Calu3 (cell line): Measurements from ENCODE around the gene TSHZ1. TPM values are rescaled to one million over a fixed set of nuclear protein-coding genes. Genes with fewer than 3 reads are reported as not detected.

ENCODE experiments used
- BruUV-seq: library from RNA; stranded (reverse); fragments of 400-500 nt; replicated peaks from 2 replicates; lab custom pipeline; 2021; lab: Mats Ljungman, UMichigan
- CTCF ChIA-PET: fragments of 300-600 bp; sonication (Branson Sonifier 250); formaldehyde crosslinking; loops from one replicate; lab custom pipeline; 2022; ENCODE audit warnings: antibody characterized with exemption; lab: Charles Lee
- DNase-seq: peaks from one replicate; pipeline ENCODE4 v3.0.0; 2022
- H3K27ac Mint-ChIP-seq: one replicate; pipeline ENCODE4 v1.8.0; 2022; ENCODE audit warnings: mixed read lengths; ENCODE audit not compliant: unreplicated experiment
- H3K27me3 Mint-ChIP-seq: one replicate; pipeline ENCODE4 v1.8.0; 2022; ENCODE audit warnings: mixed read lengths; ENCODE audit not compliant: unreplicated experiment
- H3K36me3 Mint-ChIP-seq: one replicate; pipeline ENCODE4 v1.8.0; 2022; ENCODE audit warnings: mild to moderate bottlenecking, moderate library complexity, mixed read lengths; ENCODE audit not compliant: insufficient read depth, unreplicated experiment
- H3K4me1 Mint-ChIP-seq: one replicate; pipeline ENCODE4 v1.8.0; 2022; ENCODE audit warnings: mild to moderate bottlenecking, low read depth, mixed read lengths; ENCODE audit not compliant: unreplicated experiment
- H3K4me3 Mint-ChIP-seq: one replicate; pipeline ENCODE4 v1.8.0; 2022; ENCODE audit warnings: mild to moderate bottlenecking, low read depth, moderate library complexity, mixed read lengths; ENCODE audit not compliant: unreplicated experiment
- H3K9me3 Mint-ChIP-seq: one replicate; pipeline ENCODE4 v1.8.0; 2022; ENCODE audit warnings: low read depth, mixed read lengths; ENCODE audit not compliant: unreplicated experiment
- intact Hi-C: fragments of 100-400 bp; cut with micrococcal nuclease; formaldehyde crosslinking; loops from one replicate; pipeline ENCODE4 v1.10.0; 2022; ENCODE audit not compliant: unreplicated experiment
- total RNA-seq: library from RNA; stranded (reverse); gene quantifications from 2 replicates; pipeline ENCODE4 v1.2.3, GENCODE V29; 2022
- TF ChIP-seq, protein P1 (sequence below): fragments of 200-600 bp; IDR thresholded peaks from one replicate; pipeline ENCODE4 v1.8.0; 2022; ENCODE audit warnings: antibody characterized with exemption; ENCODE audit not compliant: unreplicated experiment

TSHZ1 gene
- total RNA-seq, 1 experiment from 2014 or later: 10.8 TPM

DNA sequence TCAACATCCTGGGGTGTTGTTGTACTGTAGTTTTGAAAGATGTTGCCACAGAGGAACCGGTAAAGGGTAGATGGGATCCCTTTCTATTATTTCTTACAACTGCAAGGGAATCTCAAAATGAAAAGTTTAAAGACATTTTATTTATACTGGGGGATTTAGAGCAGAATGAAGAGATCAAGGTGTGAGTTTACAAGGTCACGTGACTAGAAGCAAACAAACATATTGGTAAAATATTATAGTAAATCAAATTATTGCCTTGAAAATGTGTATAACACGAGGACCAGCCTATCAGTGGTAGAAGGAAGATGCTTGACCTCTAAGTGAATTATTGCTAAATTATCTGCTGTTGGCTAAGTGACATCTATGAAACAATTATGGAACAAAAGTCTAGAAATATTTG is 119.7 kb downstream of the TSHZ1 start:
- CTCF ChIA-PET: no interaction called here
- no peaks in the 10 kb centered on the region for H3K9me3 Mint-ChIP-seq
- TF ChIP-seq, protein P1, sequence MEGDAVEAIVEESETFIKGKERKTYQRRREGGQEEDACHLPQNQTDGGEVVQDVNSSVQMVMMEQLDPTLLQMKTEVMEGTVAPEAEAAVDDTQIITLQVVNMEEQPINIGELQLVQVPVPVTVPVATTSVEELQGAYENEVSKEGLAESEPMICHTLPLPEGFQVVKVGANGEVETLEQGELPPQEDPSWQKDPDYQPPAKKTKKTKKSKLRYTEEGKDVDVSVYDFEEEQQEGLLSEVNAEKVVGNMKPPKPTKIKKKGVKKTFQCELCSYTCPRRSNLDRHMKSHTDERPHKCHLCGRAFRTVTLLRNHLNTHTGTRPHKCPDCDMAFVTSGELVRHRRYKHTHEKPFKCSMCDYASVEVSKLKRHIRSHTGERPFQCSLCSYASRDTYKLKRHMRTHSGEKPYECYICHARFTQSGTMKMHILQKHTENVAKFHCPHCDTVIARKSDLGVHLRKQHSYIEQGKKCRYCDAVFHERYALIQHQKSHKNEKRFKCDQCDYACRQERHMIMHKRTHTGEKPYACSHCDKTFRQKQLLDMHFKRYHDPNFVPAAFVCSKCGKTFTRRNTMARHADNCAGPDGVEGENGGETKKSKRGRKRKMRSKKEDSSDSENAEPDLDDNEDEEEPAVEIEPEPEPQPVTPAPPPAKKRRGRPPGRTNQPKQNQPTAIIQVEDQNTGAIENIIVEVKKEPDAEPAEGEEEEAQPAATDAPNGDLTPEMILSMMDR: no peak
- H3K27ac Mint-ChIP-seq: no peak overlapping the region
- no peaks in the 10 kb centered on the region for H3K36me3 Mint-ChIP-seq
- intact Hi-C loops: no loop called here
- BruUV-seq: no TSS peak
- no peak for DNase-seq
- H3K4me1 Mint-ChIP-seq: no peaks in the 10 kb centered on the region
- H3K4me3 Mint-ChIP-seq: no peak overlapping the region
- H3K27me3 Mint-ChIP-seq: no peaks in the 10 kb centered on the region

DNA sequence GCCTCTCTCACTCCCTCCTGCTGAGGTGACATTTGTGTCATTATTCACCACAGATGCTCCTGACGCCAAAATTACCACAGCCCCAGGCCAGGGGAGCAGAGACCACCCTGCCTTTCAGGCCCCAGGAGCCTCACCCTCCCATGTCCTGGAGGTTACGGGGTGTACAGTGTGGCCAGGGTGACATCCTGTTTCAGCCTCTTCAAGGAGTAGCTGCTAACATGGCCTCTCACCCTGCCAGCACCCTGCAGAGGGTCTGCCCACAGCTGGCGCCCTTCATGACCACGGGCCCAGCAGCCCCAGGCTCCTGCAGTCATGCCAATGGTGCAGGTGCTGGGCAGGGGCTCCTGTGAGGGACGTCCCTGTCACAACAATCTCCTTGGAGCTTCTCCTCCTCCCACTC is 124.3 kb downstream of the TSHZ1 start:
- Mint-ChIP-seq H3K4me3 (no peak overlapping the region), H3K36me3 (no peaks in the 10 kb centered on the region), H3K27me3 (no peaks in the 10 kb centered on the region), H3K4me1 (no peaks in the 10 kb centered on the region), H3K9me3 (no peaks in the 10 kb centered on the region), H3K27ac (no peak overlapping the region)
- CTCF ChIA-PET: no interaction called here
- TF ChIP-seq, protein P1: no peak
- BruUV-seq: no TSS peak
- intact Hi-C loops: no loop called here
- DNase-seq: no peak

DNA sequence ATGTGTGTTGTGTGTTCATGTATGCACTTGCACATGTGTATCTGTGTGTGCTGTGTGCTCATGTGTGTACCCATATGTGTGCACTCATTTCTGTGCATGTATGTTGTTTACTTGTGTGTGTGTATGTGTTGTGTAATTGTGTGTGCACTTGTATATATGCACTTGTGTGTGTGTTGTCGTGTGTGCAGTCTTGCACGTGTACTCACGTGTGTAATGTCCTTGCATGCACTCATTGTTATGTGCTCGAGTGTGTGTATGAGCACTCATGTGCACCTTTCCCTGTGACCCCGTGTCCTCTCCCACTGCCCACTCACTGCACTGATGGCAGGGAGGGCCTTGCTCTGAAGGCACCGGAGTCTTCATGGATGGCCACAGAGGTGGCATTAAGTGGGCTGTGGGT is 124.9 kb downstream of the TSHZ1 start:
- TF ChIP-seq, protein P1: no peak
- no peaks in the 10 kb centered on the region for H3K9me3 Mint-ChIP-seq
- H3K27me3 Mint-ChIP-seq: no peaks in the 10 kb centered on the region

DNA sequence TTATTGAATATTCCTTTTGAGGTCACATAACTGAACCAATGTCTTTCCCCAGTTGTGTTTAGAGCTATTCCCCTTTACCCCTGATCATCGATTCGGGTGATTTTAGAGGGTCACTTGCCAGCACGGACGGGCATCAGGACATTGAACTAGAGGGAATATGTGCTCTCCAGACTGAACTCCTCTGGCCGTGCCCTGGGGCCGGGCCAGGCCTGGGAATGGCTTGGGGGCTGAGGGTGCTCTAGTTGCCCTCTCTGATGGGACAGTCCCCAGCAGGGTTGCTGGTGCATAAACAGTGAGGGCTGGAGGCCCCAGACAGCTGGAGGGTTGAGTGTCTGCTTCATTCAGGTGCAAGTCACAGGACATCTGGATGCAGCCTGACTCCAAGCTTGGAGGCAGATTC is 126.2 kb downstream of the TSHZ1 start:
- Mint-ChIP-seq H3K27ac (no peak overlapping the region), H3K9me3 (no peaks in the 10 kb centered on the region), H3K4me3 (no peak overlapping the region), H3K36me3 (no peaks in the 10 kb centered on the region), H3K27me3 (no peaks in the 10 kb centered on the region), H3K4me1 (no peaks in the 10 kb centered on the region)
- CTCF ChIA-PET: no interaction called here
- TF ChIP-seq, protein P1: no peak
- no peak for DNase-seq
- intact Hi-C loops: no loop called here
- BruUV-seq: no TSS peak

More for the DNA sequence above, 124.9 kb downstream of the TSHZ1 start:
- intact Hi-C loops: no loop called here
- CTCF ChIA-PET: interaction anchor here (1.0 kb wide), 1 partner anchor 16 kb away, joined by 3 read pairs; no protein-coding TSS in a partner anchor
- no peaks in the 10 kb centered on the region for H3K4me1 Mint-ChIP-seq
- H3K36me3 Mint-ChIP-seq: no peaks in the 10 kb centered on the region
- BruUV-seq: no TSS peak
- H3K27ac Mint-ChIP-seq: no peak overlapping the region
- no peak for DNase-seq
- H3K4me3 Mint-ChIP-seq: no peak overlapping the region
